NOMO-1 (cell line): ENCODE results near the gene SNRNP27.
A peak's percentile ranks its signal among the peaks of the same experiment; 100 is the strongest.

Source experiments
- DNase-seq, 2 experiments: peaks; one replicate each; lab custom pipeline; 2025; ENCODE audit not compliant: unreplicated experiment in 2 of 2; lab: John Stamatoyannopoulos, UW

Gene SNRNP27

GRCh38 chr2:69914950-69915945, 21.5 kb downstream of the SNRNP27 start, which contains the start of gene MXD1:
Gene MXD1 (plus strand): TSS chr2:69915109. CDS start chr2:69915331, 222 bp downstream.
- peak in 1 of 2 experiments; percentile 55 for DNase-seq

DNA sequence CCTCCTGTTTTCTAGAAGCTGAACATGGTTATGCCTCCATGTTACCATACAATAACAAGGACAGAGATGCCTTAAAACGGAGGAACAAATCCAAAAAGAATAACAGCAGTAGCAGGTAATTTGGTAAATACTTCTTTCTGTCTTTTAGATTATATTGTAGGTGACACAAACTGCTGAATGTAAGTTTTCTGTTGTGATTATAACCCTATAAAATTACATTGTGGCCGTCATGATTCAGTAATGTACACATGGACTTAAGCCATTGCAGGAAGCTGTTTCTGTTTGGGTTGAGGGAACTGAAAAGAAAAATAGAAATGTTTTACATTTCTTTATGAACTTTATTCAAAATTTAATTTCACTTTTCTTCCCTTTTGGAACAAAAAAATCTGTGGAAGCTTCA, 22.4 kb downstream of the SNRNP27 start:
- no peak for DNase-seq

- peak; percentile 28 to 33 for DNase-seq
Observed at GRCh38 chr2:69917852-69918251, 24.1 kb downstream of the SNRNP27 start.

DNA sequence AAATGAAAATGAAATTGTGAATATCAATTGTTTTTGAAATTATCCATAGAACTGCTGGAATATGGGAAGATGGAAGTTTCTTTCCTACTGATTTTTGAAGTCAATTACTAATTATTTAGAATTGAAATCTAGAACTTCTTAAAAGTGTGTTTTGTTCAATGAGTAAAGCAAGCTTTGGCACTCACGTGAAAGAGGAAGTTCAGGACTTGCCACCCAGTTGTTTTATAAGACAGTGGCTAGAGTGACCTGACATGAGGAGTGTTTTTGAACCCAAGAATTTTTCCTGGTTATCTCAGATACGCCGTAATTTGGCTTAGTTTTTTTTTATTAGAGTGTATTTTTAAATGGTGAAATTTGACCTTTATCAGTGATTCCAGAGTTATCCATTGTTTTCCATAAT, 24.6 kb downstream of the SNRNP27 start:
- peak; percentile 20 to 70 for DNase-seq

- DNase-seq: no peak
Observed at GRCh38 chr2:69923116-69923515, 29.4 kb downstream of the SNRNP27 start.

- DNase-seq: peak; percentile 73 to 93
Observed at GRCh38 chr2:69926849-69927515, 33.2 kb downstream of the SNRNP27 start.

- no peak for DNase-seq
Observed at GRCh38 chr2:69931832-69932595, 38.3 kb downstream of the SNRNP27 start.

- no peak for DNase-seq
Observed at GRCh38 chr2:69932596-69932922, 38.8 kb downstream of the SNRNP27 start.

GRCh38 chr2:69933254-69933828, 39.6 kb downstream of the SNRNP27 start:
- DNase-seq: peak in 1 of 2 experiments; percentile 57

DNA sequence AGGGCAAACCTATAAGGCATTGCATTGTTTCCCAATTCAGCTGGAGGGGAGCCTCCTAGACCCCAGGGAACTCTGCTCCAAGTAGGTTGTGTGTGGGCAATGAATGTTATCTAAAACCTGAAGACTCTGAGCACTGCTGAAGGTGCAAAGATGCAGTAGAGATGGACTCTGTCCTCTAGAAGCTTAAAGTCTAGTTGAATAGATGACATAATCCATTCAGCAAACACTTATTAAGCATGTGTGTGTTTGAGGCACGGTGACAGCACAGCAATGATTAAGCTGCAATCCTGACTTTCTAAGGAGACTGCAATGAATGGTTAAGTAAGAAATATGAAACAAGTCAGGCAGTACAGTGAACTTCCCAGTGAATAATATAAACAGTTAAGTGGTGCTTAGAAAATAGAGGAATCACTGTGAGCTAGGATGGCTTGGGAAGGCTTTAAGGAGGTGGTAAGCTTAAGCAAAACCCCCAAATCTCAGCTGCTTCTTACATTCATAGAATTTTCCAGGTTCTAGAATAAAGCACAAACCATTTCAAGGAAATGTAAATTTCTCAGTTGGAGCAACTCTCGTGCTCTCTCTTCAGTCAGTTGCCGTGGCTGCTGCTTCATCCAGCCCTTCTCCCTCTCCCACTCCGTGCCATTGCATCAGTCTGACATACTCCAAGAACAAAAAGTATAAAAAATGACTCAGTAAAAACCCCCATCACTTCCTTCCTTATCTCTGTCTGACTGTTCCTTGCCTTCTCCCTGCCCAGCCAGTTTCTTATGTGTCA, 40.3 kb downstream of the SNRNP27 start:
- DNase-seq: no peak

DNA sequence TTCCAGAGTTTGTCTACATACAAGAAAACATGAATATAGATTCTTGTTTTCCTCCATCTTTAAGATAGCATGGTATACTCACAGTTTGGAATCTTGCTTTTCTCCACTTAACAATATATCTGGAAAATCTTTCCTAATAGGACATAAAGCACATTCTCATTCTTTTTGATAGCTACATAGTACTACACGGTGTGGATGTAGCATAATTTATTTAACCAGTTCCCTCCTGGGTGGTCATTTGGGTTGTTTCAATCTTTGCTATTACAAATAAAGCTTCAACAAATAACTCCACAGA, 40.8 kb downstream of the SNRNP27 start:
- no peak for DNase-seq

DNA sequence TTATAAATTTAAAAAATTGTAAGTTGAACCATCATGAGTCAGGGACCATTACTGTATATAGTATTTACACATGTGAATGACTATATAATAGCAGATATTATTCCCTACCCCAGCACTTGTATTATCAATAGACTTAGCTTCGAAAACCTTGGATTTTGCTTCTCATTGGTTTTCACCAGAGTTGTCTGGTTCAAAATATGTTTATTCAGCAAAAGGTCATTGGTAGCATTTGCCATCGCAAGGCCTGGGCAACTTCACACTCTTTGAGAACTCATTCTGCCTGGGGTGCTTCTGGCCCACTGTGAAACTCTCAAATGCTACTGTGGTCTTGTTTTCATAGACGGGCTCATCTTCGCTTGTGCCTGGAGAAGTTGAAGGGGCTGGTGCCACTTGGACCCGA, 41.3 kb downstream of the SNRNP27 start:
- DNase-seq: no peak

DNA sequence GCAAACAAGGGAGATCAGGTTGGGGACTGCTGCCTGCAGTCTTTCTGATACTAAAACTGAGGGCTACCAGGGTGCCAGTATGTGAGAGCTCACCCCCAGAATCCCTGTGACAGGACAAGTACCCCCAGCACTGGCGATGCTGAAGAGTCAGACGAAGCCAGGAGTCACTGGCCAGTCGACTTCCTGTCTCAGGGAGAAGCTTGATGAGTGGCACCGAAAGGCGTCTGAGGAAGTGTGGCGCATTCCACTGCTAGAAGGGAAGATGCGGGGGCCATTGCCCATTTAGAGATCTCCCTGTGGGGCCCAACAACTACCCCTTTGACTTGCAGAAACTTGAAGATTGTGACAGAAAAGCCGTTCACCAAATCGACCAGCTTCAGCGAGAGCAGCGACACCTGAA, 43.1 kb downstream of the SNRNP27 start:
- DNase-seq: no peak

- no peak for DNase-seq
Observed at GRCh38 chr2:69937968-69938367, 44.2 kb downstream of the SNRNP27 start.

- DNase-seq: no peak
Observed at GRCh38 chr2:69939722-69940121, 46.0 kb downstream of the SNRNP27 start.

DNA sequence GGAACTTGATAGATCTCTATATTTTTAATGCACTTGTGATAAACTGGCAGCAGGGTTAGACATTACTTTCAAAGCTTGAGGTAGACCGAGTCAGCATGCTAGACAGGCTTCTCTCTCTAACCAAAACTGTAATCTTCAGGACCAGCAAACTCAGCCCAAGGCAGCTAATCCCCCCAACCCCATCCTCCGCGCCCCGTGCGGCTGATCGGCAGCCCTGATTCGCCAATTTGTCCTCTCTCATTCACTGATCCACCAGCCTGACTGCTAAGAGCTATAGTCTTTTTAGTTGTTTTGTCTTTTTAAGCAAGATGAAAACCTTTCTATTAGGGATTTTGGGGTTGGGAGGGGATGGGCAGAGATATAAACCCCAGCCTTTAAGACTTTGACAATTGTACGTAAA, 46.9 kb downstream of the SNRNP27 start:
- no peak for DNase-seq

DNA sequence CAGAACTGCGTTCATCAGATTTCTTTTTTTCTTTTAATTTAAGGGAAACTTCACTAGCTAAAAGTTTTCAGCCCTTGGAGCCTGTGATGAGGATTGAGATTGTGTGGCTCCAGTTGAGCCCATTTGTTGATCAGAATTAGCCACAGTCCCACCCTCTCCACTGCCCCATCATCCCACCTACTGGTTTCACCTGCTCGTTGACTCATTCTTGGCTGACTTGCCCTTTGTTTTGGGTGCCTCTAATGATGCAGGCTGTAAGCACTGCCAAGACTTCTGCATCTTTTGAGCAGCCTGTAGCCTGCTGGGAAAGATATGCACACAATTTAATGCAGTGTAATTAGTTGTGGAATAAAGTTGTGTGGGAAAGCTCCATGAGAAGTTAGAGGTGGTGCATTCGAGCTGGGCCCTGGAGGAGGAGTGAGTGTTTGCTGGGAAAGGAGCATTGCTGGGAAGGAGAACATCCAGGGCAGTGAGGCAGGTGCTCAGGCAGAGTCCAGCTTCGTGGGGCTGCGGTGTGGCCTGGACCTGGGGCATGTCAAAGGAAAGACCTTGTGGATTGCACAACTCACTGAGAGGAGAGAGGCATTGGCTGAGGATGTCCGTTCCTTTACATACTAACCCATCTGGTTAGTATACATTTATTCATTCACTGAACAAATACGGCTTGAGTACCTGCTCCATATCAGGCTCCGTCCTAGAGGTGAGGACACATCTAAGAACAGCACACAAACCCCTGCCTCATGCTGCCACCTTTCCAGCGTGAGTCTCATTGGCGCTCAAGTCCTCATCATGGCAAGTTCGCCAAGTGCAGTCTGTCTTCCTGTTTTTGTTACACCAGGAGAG, 49.5 kb downstream of the SNRNP27 start:
- DNase-seq: no peak

GRCh38 chr2:69943843-69944525, 50.2 kb downstream of the SNRNP27 start:
- peak in 1 of 2 experiments; percentile 11 for DNase-seq

- no peak for DNase-seq
Observed at GRCh38 chr2:69944756-69945155, 51.0 kb downstream of the SNRNP27 start.
